ENCODE measurements around the gene ZNF385D. TPM values are rescaled to one million over a fixed set of nuclear protein-coding genes. Genes with fewer than 3 reads are reported as not detected.

The ZNF385D gene
- total RNA-seq, 1 donor from 2014 or later = 2.1 TPM

- Mint-ChIP-seq H3K4me1 (no peaks in the 10 kb centered on the region), H3K27me3 (ENCODE audit: low read depth) (no peaks in the 10 kb centered on the region), H3K4me3 (no peak overlapping the region), H3K27ac (ENCODE audit: unreplicated experiment) (no peak overlapping the region), H3K36me3 (ENCODE audit: low read depth) (no peaks in the 10 kb centered on the region), H3K9me3 (peaks cover 4% of the 10 kb centered on the region)
- DNase-seq (ENCODE audit: low read depth, low spot score) = no peak
- TF ChIP-seq, protein P1, sequence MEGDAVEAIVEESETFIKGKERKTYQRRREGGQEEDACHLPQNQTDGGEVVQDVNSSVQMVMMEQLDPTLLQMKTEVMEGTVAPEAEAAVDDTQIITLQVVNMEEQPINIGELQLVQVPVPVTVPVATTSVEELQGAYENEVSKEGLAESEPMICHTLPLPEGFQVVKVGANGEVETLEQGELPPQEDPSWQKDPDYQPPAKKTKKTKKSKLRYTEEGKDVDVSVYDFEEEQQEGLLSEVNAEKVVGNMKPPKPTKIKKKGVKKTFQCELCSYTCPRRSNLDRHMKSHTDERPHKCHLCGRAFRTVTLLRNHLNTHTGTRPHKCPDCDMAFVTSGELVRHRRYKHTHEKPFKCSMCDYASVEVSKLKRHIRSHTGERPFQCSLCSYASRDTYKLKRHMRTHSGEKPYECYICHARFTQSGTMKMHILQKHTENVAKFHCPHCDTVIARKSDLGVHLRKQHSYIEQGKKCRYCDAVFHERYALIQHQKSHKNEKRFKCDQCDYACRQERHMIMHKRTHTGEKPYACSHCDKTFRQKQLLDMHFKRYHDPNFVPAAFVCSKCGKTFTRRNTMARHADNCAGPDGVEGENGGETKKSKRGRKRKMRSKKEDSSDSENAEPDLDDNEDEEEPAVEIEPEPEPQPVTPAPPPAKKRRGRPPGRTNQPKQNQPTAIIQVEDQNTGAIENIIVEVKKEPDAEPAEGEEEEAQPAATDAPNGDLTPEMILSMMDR (conservative IDR thresholded peaks at IDR 0.05) = no peak
Observed at GRCh38 chr3:21691036-21691435, 60.0 kb downstream of the ZNF385D start.

DNA sequence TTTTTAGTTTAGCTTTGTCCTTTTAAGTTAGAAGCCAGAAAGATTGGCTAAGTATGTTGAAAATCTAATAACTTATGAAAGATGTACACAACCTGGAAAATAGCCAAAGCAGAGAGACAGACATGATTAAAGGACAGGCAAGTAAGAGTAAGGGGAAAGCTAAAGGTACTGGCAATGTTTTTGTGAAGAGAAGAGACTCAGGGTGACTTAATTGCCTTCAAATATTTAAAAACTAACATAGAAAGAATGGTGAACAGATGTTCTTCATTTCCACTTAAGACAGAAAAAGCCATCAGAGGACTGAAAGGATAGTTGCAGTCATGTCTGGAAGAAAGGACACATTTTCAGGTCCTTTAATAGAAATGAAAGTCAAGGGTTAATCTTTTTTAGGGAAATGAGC lies 68.8 kb downstream of the ZNF385D start:
- no peaks in the 10 kb centered on the region for H3K9me3 Mint-ChIP-seq
- no peak overlapping the region for H3K4me3 Mint-ChIP-seq
- TF ChIP-seq, protein P1 (conservative IDR thresholded peaks at IDR 0.05) = no peak
- H3K27me3 Mint-ChIP-seq (ENCODE audit: low read depth) = no peaks in the 10 kb centered on the region
- H3K36me3 Mint-ChIP-seq (ENCODE audit: low read depth) = no peaks in the 10 kb centered on the region
- no peaks in the 10 kb centered on the region for H3K4me1 Mint-ChIP-seq
- DNase-seq (ENCODE audit: low read depth, low spot score) = no peak
- no peak overlapping the region for H3K27ac Mint-ChIP-seq (ENCODE audit: unreplicated experiment)

DNA sequence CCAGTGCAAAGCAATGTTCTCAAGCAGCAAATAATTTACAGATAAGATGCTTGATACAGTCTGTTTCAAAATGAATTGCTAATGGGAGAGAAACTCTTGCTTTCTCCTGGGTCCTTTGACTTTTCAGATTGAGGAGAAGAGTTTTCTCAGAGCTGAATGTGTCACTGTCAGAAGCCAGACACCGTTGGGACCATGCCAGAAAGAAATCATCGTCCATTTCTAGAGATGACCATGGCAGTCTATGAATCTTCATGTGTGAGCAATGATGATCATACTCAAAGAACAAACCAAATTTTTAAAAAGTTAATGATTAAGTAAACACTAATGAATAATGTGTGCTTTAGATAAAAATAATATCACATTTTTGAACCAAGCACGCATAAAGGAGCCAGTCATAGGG lies 77.6 kb downstream of the ZNF385D start:
- no peaks in the 10 kb centered on the region for H3K36me3 Mint-ChIP-seq (ENCODE audit: low read depth)
- H3K27me3 Mint-ChIP-seq (ENCODE audit: low read depth) = no peaks in the 10 kb centered on the region
- H3K4me1 Mint-ChIP-seq = no peaks in the 10 kb centered on the region
- TF ChIP-seq, protein P1 (conservative IDR thresholded peaks at IDR 0.05) = no peak
- no peak for DNase-seq (ENCODE audit: low read depth, low spot score)
- H3K4me3 Mint-ChIP-seq = no peak overlapping the region
- no peaks in the 10 kb centered on the region for H3K9me3 Mint-ChIP-seq
- H3K27ac Mint-ChIP-seq (ENCODE audit: unreplicated experiment) = no peak overlapping the region

DNA sequence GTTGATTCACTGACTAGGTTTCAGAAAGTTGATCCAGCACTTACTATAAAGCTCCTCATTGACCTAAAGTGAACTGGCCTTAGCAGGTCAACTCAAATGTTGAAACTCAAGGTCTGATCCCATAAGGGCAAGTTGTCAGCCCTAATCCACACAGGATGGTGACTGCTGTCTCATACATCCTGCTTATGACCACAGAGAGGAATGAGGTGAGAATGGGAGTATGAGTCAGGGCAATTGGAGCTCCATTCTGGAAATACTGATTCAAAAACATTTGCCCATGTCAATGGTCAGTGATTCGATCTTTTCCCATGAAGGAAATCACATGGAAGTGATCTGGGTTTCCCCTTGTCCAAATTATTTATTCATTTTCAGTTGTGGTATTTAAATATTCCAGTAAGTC lies 78.7 kb downstream of the ZNF385D start:
- H3K4me1 Mint-ChIP-seq = no peaks in the 10 kb centered on the region
- TF ChIP-seq, protein P1 (conservative IDR thresholded peaks at IDR 0.05) = no peak
- H3K27me3 Mint-ChIP-seq (ENCODE audit: low read depth) = no peaks in the 10 kb centered on the region
- DNase-seq (ENCODE audit: low read depth, low spot score) = no peak
- H3K27ac Mint-ChIP-seq (ENCODE audit: unreplicated experiment) = no peak overlapping the region
- no peak overlapping the region for H3K4me3 Mint-ChIP-seq
- no peaks in the 10 kb centered on the region for H3K9me3 Mint-ChIP-seq
- no peaks in the 10 kb centered on the region for H3K36me3 Mint-ChIP-seq (ENCODE audit: low read depth)

- H3K27me3 Mint-ChIP-seq (ENCODE audit: low read depth) = no peaks in the 10 kb centered on the region
- TF ChIP-seq, protein P1 (conservative IDR thresholded peaks at IDR 0.05) = no peak
- no peak for DNase-seq (ENCODE audit: low read depth, low spot score)
- H3K9me3 Mint-ChIP-seq = no peaks in the 10 kb centered on the region
- H3K36me3 Mint-ChIP-seq (ENCODE audit: low read depth) = no peaks in the 10 kb centered on the region
- no peaks in the 10 kb centered on the region for H3K4me1 Mint-ChIP-seq
- no peak overlapping the region for H3K4me3 Mint-ChIP-seq
- no peak overlapping the region for H3K27ac Mint-ChIP-seq (ENCODE audit: unreplicated experiment)
Observed at GRCh38 chr3:21670386-21670785, 80.6 kb downstream of the ZNF385D start.

GRCh38 chr3:21668012-21668411 lies 83.0 kb downstream of the ZNF385D start:
- Mint-ChIP-seq H3K4me1 (no peaks in the 10 kb centered on the region), H3K27me3 (ENCODE audit: low read depth) (no peaks in the 10 kb centered on the region)

More at GRCh38 chr3:21668012-21668411, 83.0 kb downstream of the ZNF385D start:
- TF ChIP-seq, protein P1 (conservative IDR thresholded peaks at IDR 0.05) = no peak
- H3K36me3 Mint-ChIP-seq (ENCODE audit: low read depth) = no peaks in the 10 kb centered on the region
- no peak overlapping the region for H3K4me3 Mint-ChIP-seq
- H3K9me3 Mint-ChIP-seq = no peaks in the 10 kb centered on the region
- DNase-seq (ENCODE audit: low read depth, low spot score) = no peak
- H3K27ac Mint-ChIP-seq (ENCODE audit: unreplicated experiment) = no peak overlapping the region
